Natural killer cell (primary cell): ENCODE data around the gene CACFD1. TPM values are rescaled to one million over a fixed set of nuclear protein-coding genes. Genes with fewer than 3 reads are reported as not detected.

Experiments
- ATAC-seq, 3 donors: fragments of 150-1000 bp in 2 of 3; fragments of 200-7000 bp in 1 of 3; cut with Tn5 transposase; 1 replicate in 1 of 3; 2 replicates in 2 of 3; pipeline ENCODE4 v1.10.0; 2021; ENCODE audit warnings: mild to moderate bottlenecking in 2 of 3, moderate library complexity in 2 of 3
- DNase-seq, 2 donors: peaks; one replicate each; pipeline versions ENCODE4 v3.0.0 to v3.0.0-alpha.2; 2013 to 2021; ENCODE audit warnings: mixed read lengths in 1 of 2
- H3K27ac ChIP-seq: one replicate; pipeline ENCODE4 v1.5.1; 2013; ENCODE audit warnings: mild to moderate bottlenecking, low read length
- H3K27me3 ChIP-seq: one replicate; pipeline ENCODE4 v1.6.1; 2013; ENCODE audit warnings: low read length; ENCODE audit not compliant: control insufficient read depth, insufficient read depth
- H3K36me3 ChIP-seq: one replicate; pipeline ENCODE4 v1.6.1; 2013; ENCODE audit warnings: low read length; ENCODE audit not compliant: control insufficient read depth, insufficient read depth
- H3K4me1 ChIP-seq: one replicate; pipeline ENCODE4 v1.6.1; 2013; ENCODE audit warnings: low read length; ENCODE audit not compliant: control insufficient read depth, insufficient read depth
- H3K4me3 ChIP-seq: one replicate; pipeline ENCODE4 v1.5.1; 2013; ENCODE audit warnings: low read length
- H3K9me3 ChIP-seq: one replicate; pipeline ENCODE4 v1.6.1; 2013; ENCODE audit warnings: low read length; ENCODE audit not compliant: control insufficient read depth, insufficient read depth
- H3K27ac Mint-ChIP-seq, 2 donors: one replicate each; pipeline ENCODE4 v1.8.0; 2022; ENCODE audit warnings: mild to moderate bottlenecking in 2 of 2, mixed read lengths in 2 of 2, moderate library complexity in 1 of 2
- H3K27me3 Mint-ChIP-seq, 2 donors: one replicate each; pipeline ENCODE4 v1.8.0; 2022; ENCODE audit warnings: low read depth in 2 of 2, mixed read lengths in 2 of 2
- H3K36me3 Mint-ChIP-seq: one replicate; pipeline ENCODE4 v1.8.0; 2022; ENCODE audit warnings: mixed read lengths
- H3K4me1 Mint-ChIP-seq, 2 donors: one replicate each; pipeline ENCODE4 v1.8.0; 2022; ENCODE audit warnings: mixed read lengths in 2 of 2
- H3K4me3 Mint-ChIP-seq: one replicate; pipeline ENCODE4 v1.8.0; 2022; ENCODE audit warnings: mild to moderate bottlenecking, moderate library complexity, mixed read lengths
- H3K9me3 Mint-ChIP-seq, 2 donors: one replicate each; pipeline ENCODE4 v1.8.0; 2022; ENCODE audit warnings: mixed read lengths in 2 of 2
- CTCF ChIP-seq: fragments of 200-600 bp; IDR thresholded peaks from one replicate; pipeline ENCODE4 v1.8.0; 2022; ENCODE audit warnings: antibody characterized with exemption
- WGBS: methylation state at CpG from one replicate; pipeline ENCODE4 v1.1.7; 2013; ENCODE audit warnings: missing lambda C conversion rate; ENCODE audit not compliant: insufficient coverage; 5-methylcytosine and 5-hydroxymethylcytosine counted together
- intact Hi-C: fragments of 100-400 bp; cut with micrococcal nuclease; formaldehyde crosslinking; loops from one replicate; pipeline ENCODE4 v1.14.2; 2022
- total RNA-seq, 4 donors: library from RNA; stranded (reverse); fragments of 120-200 nt in 1 of 4; gene quantifications; one replicate each; pipeline versions ENCODE4 v1.2.3 to v1.2.4, GENCODE V29; 2013 to 2022

The CACFD1 gene
- total RNA-seq, 3 donors from 2014 or later (not counting 1 experiment from before 2014, with no cell fraction given) = 4.5 to 8.3 (median 5.4) TPM

GRCh38 chr9:133443248-133443647 lies 16.5 kb upstream of the CACFD1 start:
- WGBS = 94% methylated on average over 15 of the region's 15 CpGs
- Histone ChIP-seq H3K27me3 (no peaks in the 10 kb centered on the region), H3K4me1 (peaks cover 7% of the 10 kb centered on the region), H3K36me3 (no peaks in the 10 kb centered on the region), H3K9me3 (no peaks in the 10 kb centered on the region), H3K4me3 (no peak overlapping the region), H3K27ac (no peak overlapping the region)
- H3K4me3 Mint-ChIP-seq = no peak overlapping the region
- no peaks in the 10 kb centered on the region for H3K36me3 Mint-ChIP-seq
- DNase-seq (no peak), ATAC-seq (no peak)
- TF ChIP-seq CTCF = no peak
- intact Hi-C loops = no loop called here
- no peaks in the 10 kb centered on the region for H3K4me1 Mint-ChIP-seq
- H3K9me3 Mint-ChIP-seq = no peaks in the 10 kb centered on the region
- no peaks in the 10 kb centered on the region for H3K27me3 Mint-ChIP-seq
- no peak overlapping the region for H3K27ac Mint-ChIP-seq

- no peak overlapping the region for H3K27ac Mint-ChIP-seq
- H3K36me3 ChIP-seq = no peaks in the 10 kb centered on the region
- no peaks in the 10 kb centered on the region for H3K9me3 ChIP-seq
- no peaks in the 10 kb centered on the region for H3K9me3 Mint-ChIP-seq
- H3K27ac ChIP-seq = no peak overlapping the region
- no peaks in the 10 kb centered on the region for H3K4me1 Mint-ChIP-seq
- no peak overlapping the region for H3K4me3 ChIP-seq
- H3K36me3 Mint-ChIP-seq = no peaks in the 10 kb centered on the region
- no peak for DNase-seq
- no peak overlapping the region for H3K4me3 Mint-ChIP-seq
- ATAC-seq = no peak
- H3K27me3 Mint-ChIP-seq = no peaks in the 10 kb centered on the region
- no peak for TF ChIP-seq CTCF
- peaks cover 7% of the 10 kb centered on the region for H3K4me1 ChIP-seq
- WGBS = 80% methylated on average over 8 of the region's 8 CpGs
- intact Hi-C loops = no loop called here
- no peaks in the 10 kb centered on the region for H3K27me3 ChIP-seq
Observed at GRCh38 chr9:133443982-133444381, 15.8 kb upstream of the CACFD1 start.

- Histone ChIP-seq H3K27me3 (no peaks in the 10 kb centered on the region), H3K27ac (no peak overlapping the region), H3K4me3 (no peak overlapping the region), H3K4me1 (peaks cover 7% of the 10 kb centered on the region), H3K36me3 (no peaks in the 10 kb centered on the region), H3K9me3 (no peaks in the 10 kb centered on the region)
- Mint-ChIP-seq H3K27ac (no peak overlapping the region), H3K9me3 (no peaks in the 10 kb centered on the region), H3K4me1 (no peaks in the 10 kb centered on the region), H3K27me3 (no peaks in the 10 kb centered on the region), H3K36me3 (no peaks in the 10 kb centered on the region), H3K4me3 (no peak overlapping the region)
- no peak for TF ChIP-seq CTCF
- WGBS = 86% methylated on average over 23 of the region's 23 CpGs
- ATAC-seq = no peak
- intact Hi-C loops = no loop called here
- DNase-seq = no peak
Observed at GRCh38 chr9:133445293-133445969, 14.3 kb upstream of the CACFD1 start.

- 91% methylated on average over 13 of the region's 13 CpGs for WGBS
- no peaks in the 10 kb centered on the region for H3K4me1 Mint-ChIP-seq
- Histone ChIP-seq H3K9me3 (no peaks in the 10 kb centered on the region), H3K4me1 (no peaks in the 10 kb centered on the region), H3K4me3 (no peak overlapping the region), H3K27ac (no peak overlapping the region), H3K36me3 (no peaks in the 10 kb centered on the region), H3K27me3 (no peaks in the 10 kb centered on the region)
- no peak overlapping the region for H3K4me3 Mint-ChIP-seq
- no peak overlapping the region for H3K27ac Mint-ChIP-seq
- DNase-seq = no peak
- H3K9me3 Mint-ChIP-seq = no peaks in the 10 kb centered on the region
- intact Hi-C loops = no loop called here
- no peaks in the 10 kb centered on the region for H3K27me3 Mint-ChIP-seq
- ATAC-seq = no peak
- H3K36me3 Mint-ChIP-seq = no peaks in the 10 kb centered on the region
- no peak for TF ChIP-seq CTCF
Observed at GRCh38 chr9:133448487-133448972, 11.2 kb upstream of the CACFD1 start.
